Measurements from ENCODE around the gene FAM240A. TPM values are rescaled to one million over a fixed set of nuclear protein-coding genes. Genes with fewer than 3 reads are reported as not detected.

Gene FAM240A
- total RNA-seq, 4 donors from 2014 or later: 0.22 TPM; not detected in 3

DNA sequence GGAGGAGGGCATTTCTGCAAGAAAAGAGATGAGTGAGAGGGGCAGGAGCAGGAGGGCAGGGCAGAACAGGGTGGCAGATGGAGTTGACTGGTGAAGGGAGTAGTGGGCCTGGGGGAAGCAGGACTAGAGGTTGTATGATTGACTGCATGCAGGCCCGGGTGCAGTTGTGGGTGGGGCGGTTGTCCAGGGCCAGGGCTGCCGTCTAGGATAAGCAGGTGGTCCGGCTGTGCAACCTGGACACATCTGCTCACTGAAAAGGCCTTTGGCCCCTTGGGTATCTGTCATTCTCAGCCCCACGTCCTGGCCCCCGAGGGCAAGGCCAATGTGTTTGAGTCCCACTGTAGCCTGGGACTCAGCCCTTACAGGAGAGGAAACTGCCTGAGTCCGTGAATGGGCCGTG is 55.8 kb downstream of the FAM240A start:
- Histone ChIP-seq H3K27me3 (no peaks in the 10 kb centered on the region), H3K4me1 (peaks cover 0 to 16% (median 4%) of the 10 kb centered on the region in 4 donors), H3K27ac (no peak overlapping the region), H3K9me3 (no peaks in the 10 kb centered on the region), H3K4me3 (no peak overlapping the region), H3K36me3 (no peaks in the 10 kb centered on the region)
- no peak for DNase-seq (ENCODE audit: low spot score in 2 of 2)
- TF ChIP-seq, protein P1, sequence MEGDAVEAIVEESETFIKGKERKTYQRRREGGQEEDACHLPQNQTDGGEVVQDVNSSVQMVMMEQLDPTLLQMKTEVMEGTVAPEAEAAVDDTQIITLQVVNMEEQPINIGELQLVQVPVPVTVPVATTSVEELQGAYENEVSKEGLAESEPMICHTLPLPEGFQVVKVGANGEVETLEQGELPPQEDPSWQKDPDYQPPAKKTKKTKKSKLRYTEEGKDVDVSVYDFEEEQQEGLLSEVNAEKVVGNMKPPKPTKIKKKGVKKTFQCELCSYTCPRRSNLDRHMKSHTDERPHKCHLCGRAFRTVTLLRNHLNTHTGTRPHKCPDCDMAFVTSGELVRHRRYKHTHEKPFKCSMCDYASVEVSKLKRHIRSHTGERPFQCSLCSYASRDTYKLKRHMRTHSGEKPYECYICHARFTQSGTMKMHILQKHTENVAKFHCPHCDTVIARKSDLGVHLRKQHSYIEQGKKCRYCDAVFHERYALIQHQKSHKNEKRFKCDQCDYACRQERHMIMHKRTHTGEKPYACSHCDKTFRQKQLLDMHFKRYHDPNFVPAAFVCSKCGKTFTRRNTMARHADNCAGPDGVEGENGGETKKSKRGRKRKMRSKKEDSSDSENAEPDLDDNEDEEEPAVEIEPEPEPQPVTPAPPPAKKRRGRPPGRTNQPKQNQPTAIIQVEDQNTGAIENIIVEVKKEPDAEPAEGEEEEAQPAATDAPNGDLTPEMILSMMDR (IDR thresholded peaks at IDR 0.05): no peak
- TF ChIP-seq EP300 (IDR thresholded peaks at IDR 0.05) (no peak), POLR2A (IDR thresholded peaks at IDR 0.05) (no peak)
- 76 to 85% methylated on average over 8 of the region's 8 CpGs for WGBS, 2 donors

- peaks cover 0 to 12% (median 2%) of the 10 kb centered on the region in 4 donors for H3K4me1 ChIP-seq
- no peaks in the 10 kb centered on the region for H3K9me3 ChIP-seq
- no peak for DNase-seq (ENCODE audit: low spot score in 2 of 2)
- no peaks in the 10 kb centered on the region for H3K36me3 ChIP-seq
- 84 to 85% methylated on average over 2 of the region's 2 CpGs for WGBS, 2 donors
- no peak overlapping the region for H3K27ac ChIP-seq
- H3K4me3 ChIP-seq: no peak overlapping the region
- no peaks in the 10 kb centered on the region for H3K27me3 ChIP-seq
- TF ChIP-seq, protein P1 (IDR thresholded peaks at IDR 0.05): no peak
These were observed 56.3 kb downstream of the FAM240A start for GRCh38 chr3:46668591-46668990.

GRCh38 chr3:46669191-46669999 is 57.1 kb downstream of the FAM240A start:
- 79 to 84% methylated on average over 7 to 9 of the region's 9 CpGs for WGBS, 2 donors
- no peak overlapping the region for H3K4me3 ChIP-seq
- DNase-seq (ENCODE audit: low spot score in 2 of 2): no peak
- H3K4me1 ChIP-seq: peaks cover 0 to 9% (median 0%) of the 10 kb centered on the region in 4 donors
- H3K27me3 ChIP-seq: no peaks in the 10 kb centered on the region
- TF ChIP-seq, protein P1 (IDR thresholded peaks at IDR 0.05): no peak
- TF ChIP-seq POLR2A (IDR thresholded peaks at IDR 0.05) (no peak), EP300 (IDR thresholded peaks at IDR 0.05) (no peak)
- H3K9me3 ChIP-seq: no peaks in the 10 kb centered on the region
- H3K36me3 ChIP-seq: no peaks in the 10 kb centered on the region
- H3K27ac ChIP-seq: no peak overlapping the region

DNA sequence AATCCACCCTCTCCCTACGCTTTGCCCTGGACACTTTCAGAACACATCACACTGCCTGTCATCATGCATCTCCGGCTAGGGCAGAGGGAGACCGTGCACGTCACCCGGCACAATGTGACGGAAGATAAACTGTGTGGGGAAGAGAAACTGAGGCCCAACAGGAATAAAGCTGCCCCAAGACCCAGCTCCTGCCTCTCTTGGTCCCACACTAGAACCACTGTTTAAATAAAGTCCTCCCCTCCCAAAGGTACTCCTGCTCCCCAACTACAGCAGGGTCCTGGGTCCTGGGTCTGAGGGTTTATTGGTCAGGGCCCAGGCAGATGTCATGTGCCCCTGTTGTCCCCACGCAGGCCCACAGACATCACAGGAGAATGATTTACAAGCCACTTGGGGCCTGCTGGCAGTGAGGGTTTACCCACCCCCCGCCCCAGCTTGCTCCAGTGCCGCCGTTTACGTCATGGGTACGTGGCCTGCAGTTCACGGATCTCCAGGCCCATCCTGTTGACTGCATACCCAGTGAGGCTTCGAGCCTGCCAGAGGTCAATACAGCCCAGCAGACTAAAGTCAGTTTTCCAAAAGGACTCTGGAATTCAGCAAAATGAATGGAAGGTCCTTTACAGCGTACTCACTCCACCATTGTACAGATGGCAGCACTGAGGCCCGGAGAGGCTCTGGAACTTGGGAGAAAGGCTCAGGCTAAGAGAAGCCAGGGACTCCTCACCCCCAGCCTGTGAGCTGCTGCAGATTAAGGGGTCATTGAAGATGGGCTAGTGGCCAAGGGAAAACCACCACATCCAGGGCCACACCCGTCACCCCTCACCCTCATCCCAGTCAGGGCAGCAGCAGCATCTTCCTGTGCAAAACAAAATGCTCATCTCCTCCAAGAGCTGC is 57.9 kb downstream of the FAM240A start:
- H3K27ac ChIP-seq: no peak overlapping the region
- 79% methylated on average over 14 to 17 of the region's 17 CpGs for WGBS, 2 donors
- TF ChIP-seq EP300 (IDR thresholded peaks at IDR 0.05): no peak
- TF ChIP-seq POLR2A (IDR thresholded peaks at IDR 0.05): no peak
- TF ChIP-seq, protein P1 (IDR thresholded peaks at IDR 0.05): no peak

More for the DNA sequence above, 57.9 kb downstream of the FAM240A start:
- no peak for DNase-seq (ENCODE audit: low spot score in 2 of 2)
- H3K36me3 ChIP-seq: no peaks in the 10 kb centered on the region
- no peak overlapping the region for H3K4me3 ChIP-seq
- no peaks in the 10 kb centered on the region for H3K27me3 ChIP-seq
- H3K4me1 ChIP-seq: peaks cover 0 to 9% (median 0%) of the 10 kb centered on the region in 4 donors
- H3K9me3 ChIP-seq: no peaks in the 10 kb centered on the region

Data from tibial nerve (tissue), 4 donors.